Right cardiac atrium (tissue), 5 donors: ENCODE measurements around the gene FAM117A. TPM values are rescaled to one million over a fixed set of nuclear protein-coding genes. Genes with fewer than 3 reads are reported as not detected.

ENCODE experiments used
- ATAC-seq, 2 donors: fragments of 200-7000 bp; cut with Tn5 transposase; one replicate each; pipeline versions ENCODE4 v1.8.0 to v1.9.1; 2020; ENCODE audit warnings: moderate library complexity in 2 of 2, mild to moderate bottlenecking in 1 of 2
- DNase-seq, 3 donors: peaks; one replicate each; pipeline ENCODE4 v3.0.0-alpha.2; 2020
- H3K27ac ChIP-seq: one replicate; pipeline ENCODE4 v1.5.1; 2013; ENCODE audit warnings: mild to moderate bottlenecking, low read length, control low read depth, moderate library complexity
- H3K27me3 ChIP-seq: one replicate; pipeline ENCODE4 v1.6.1; 2013; ENCODE audit not compliant: control insufficient read depth, insufficient read depth
- H3K4me1 ChIP-seq: one replicate; pipeline ENCODE4 v1.6.1; 2013; ENCODE audit warnings: low read length; ENCODE audit not compliant: control insufficient read depth, insufficient read depth
- H3K4me3 ChIP-seq: one replicate; pipeline ENCODE4 v1.5.1; 2013; ENCODE audit warnings: low read length, control low read depth
- H3K9me3 ChIP-seq: one replicate; pipeline ENCODE4 v1.6.1; 2013; ENCODE audit warnings: low read length; ENCODE audit not compliant: control insufficient read depth
- WGBS: extraction: QIAGEN DNeasy Blood & Tissue Kit; methylation state at CpG from one replicate; pipeline ENCODE4 v1.1.7; 2013; 5-methylcytosine and 5-hydroxymethylcytosine counted together
- intact Hi-C, 4 donors: fragments of 100-400 bp; cut with DNase I; formaldehyde crosslinking; loops; one replicate each; pipeline versions ENCODE4 v1.11.0 to v1.14.0; 2022 to 2023
- polyA plus RNA-seq: library from polyadenylated mRNA; stranded (reverse); fragments of 200-250 nt; gene quantifications from one replicate; pipeline ENCODE4 v1.2.3, GENCODE V29; 2013
- total RNA-seq, 4 donors: library from RNA; stranded (reverse); fragmentation: NEBNext Ultra II Directional; extraction: Animal tissue kit (Norgen Biotek cat#: 25700); gene quantifications; one replicate each; pipeline ENCODE4 v1.2.1, GENCODE V29; 2021
- donor health status: healthy with polysubstance abuse.
- donor health status: DM: no; HTN: yes; CAD: no.
- donor health status: DM: no; HTN: no; CAD: no.
- donor health status: DM: no; HTN: yes; CAD: no; lungs with severe emphysema.
- donor health status: DM: yes; HTN: yes; CAD: no.

FAM117A gene
- total and polyA plus RNA-seq, 5 donors, result 9.9 to 22.8 (median 16.9) TPM

DNA sequence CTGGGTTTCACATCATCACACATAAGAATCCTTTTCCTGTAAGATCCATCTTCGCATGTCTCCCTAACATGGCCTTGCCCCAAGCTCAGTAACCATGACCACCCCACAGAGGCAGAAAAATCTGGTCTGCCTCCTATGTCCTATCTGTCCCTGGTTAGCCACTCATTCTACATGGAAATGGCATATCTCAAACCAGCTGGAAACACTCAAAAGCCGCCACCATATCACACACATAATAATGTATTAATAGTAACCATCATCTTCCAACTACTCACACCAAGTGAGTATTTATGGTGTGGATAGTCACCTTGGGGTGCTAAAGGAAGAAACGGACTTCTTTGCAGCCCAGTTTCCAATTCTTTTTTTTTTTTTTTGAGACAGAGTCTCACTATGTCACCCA is 11.4 kb downstream of the FAM117A start:
- 62% methylated on average over 3 of the region's 3 CpGs for WGBS
- H3K9me3 ChIP-seq, result no peaks in the 10 kb centered on the region
- ATAC-seq, result no peak
- no peak overlapping the region for H3K4me3 ChIP-seq
- H3K27ac ChIP-seq, result peak overlapping the region; percentile 56
- intact Hi-C loops, result no loop called here
- no peak for DNase-seq
- H3K27me3 ChIP-seq, result no peaks in the 10 kb centered on the region
- H3K4me1 ChIP-seq, result peaks cover 18% of the 10 kb centered on the region

DNA sequence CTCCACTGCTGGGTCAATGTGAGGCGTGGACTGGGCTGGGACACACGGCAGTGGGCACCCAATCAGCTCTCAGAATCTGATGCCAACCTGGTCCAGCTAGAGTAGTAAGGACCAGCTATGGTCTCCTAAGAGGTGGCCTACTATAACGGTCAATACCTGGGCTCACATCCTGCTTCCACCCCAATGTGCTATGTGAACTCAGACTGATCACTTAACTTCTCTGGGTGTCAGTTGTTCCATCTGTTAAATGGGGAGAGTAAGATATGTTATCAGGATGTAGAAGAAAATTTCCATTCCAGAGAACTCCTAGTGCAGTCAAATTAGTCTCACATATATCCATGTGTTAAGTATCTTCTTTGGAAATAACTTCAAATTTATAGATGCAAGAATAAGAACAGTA is 14.2 kb downstream of the FAM117A start:
- Histone ChIP-seq H3K27ac (no peak overlapping the region), H3K27me3 (no peaks in the 10 kb centered on the region), H3K9me3 (no peaks in the 10 kb centered on the region), H3K4me1 (peaks cover 18% of the 10 kb centered on the region), H3K4me3 (no peak overlapping the region)
- DNase-seq, result no peak
- intact Hi-C loops, result no loop called here
- no peak for ATAC-seq
- 89% methylated on average over 3 of the region's 3 CpGs for WGBS

GRCh38 chr17:49748791-49749190 is 15.1 kb downstream of the FAM117A start:
- ATAC-seq (no peak), DNase-seq (no peak)
- no peak overlapping the region for H3K4me3 ChIP-seq
- intact Hi-C loops, result no loop called here
- 92% methylated on average over 7 of the region's 7 CpGs for WGBS
- no peak overlapping the region for H3K27ac ChIP-seq
- H3K9me3 ChIP-seq, result no peaks in the 10 kb centered on the region
- H3K27me3 ChIP-seq, result no peaks in the 10 kb centered on the region
- peaks cover 14% of the 10 kb centered on the region for H3K4me1 ChIP-seq

DNA sequence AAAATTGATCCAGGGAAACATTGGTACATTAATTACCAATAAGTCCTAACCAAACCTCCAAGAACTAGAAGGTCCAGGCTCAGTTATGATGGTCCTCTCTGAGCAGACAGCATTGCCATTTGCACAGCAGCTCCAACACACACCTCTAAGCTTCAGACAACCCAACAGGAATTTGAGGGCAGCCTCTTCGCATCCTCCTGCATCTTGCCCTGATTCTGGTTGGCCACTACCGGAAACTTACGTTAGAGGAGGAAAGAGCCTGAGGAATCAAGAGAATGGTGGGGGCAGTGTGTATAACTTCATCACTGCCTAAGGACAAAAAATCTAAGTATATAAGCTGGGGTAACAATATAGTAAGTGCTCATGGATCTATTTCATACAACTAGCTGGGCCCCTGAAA is 15.7 kb downstream of the FAM117A start:
- Histone ChIP-seq H3K27me3 (no peaks in the 10 kb centered on the region), H3K4me3 (no peak overlapping the region), H3K4me1 (peaks cover 13% of the 10 kb centered on the region), H3K27ac (no peak overlapping the region), H3K9me3 (no peaks in the 10 kb centered on the region)
- 83% methylated on average over 3 of the region's 3 CpGs for WGBS
- intact Hi-C loops, result no loop called here
- ATAC-seq, result no peak
- no peak for DNase-seq

DNA sequence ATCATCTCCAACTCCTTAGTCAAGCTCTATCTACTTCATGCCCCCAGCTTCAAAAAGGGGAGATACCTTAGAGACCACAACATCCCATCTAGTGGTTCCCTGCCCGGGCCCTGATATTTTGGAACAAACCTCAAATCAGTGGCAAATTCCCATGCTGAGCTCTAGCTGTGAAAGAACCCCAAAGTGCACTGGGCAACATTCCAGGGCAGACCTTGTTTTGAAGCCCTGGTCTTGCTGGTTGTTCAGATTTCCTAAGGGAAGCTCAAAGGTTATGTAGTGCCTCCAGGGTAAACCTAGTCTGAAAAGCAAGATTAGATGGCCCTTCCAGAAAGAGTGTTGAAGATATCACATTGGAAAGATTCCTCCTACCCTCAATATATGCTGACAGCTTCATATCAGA is 16.3 kb downstream of the FAM117A start:
- ATAC-seq, result no peak
- Histone ChIP-seq H3K27me3 (no peaks in the 10 kb centered on the region), H3K4me3 (no peak overlapping the region), H3K27ac (no peak overlapping the region), H3K4me1 (peaks cover 16% of the 10 kb centered on the region), H3K9me3 (no peaks in the 10 kb centered on the region)
- WGBS, result 63% methylated on average over 1 of the region's 1 CpG
- no peak for DNase-seq
- intact Hi-C loops, result no loop called here

GRCh38 chr17:49746791-49747490 is 17.0 kb downstream of the FAM117A start:
- no peak for DNase-seq
- Histone ChIP-seq H3K27ac (no peak overlapping the region), H3K9me3 (no peaks in the 10 kb centered on the region), H3K4me3 (no peak overlapping the region), H3K4me1 (peaks cover 13% of the 10 kb centered on the region), H3K27me3 (no peaks in the 10 kb centered on the region)
- intact Hi-C loops, result no loop called here
- 67% methylated on average over 5 of the region's 5 CpGs for WGBS
- no peak for ATAC-seq

- Histone ChIP-seq H3K4me1 (peaks cover 20% of the 10 kb centered on the region), H3K27me3 (no peaks in the 10 kb centered on the region), H3K9me3 (no peaks in the 10 kb centered on the region), H3K27ac (no peak overlapping the region), H3K4me3 (no peak overlapping the region)
- no peak for ATAC-seq
- intact Hi-C loops, result no loop called here
- 47% methylated on average over 1 of the region's 1 CpG for WGBS
- no peak for DNase-seq
These were observed 18.5 kb downstream of the FAM117A start for GRCh38 chr17:49745175-49746139.

- DNase-seq (no peak), ATAC-seq (peak; percentile 32 to 50)
- Histone ChIP-seq H3K4me1 (peaks cover 27% of the 10 kb centered on the region), H3K9me3 (no peaks in the 10 kb centered on the region), H3K27me3 (no peaks in the 10 kb centered on the region), H3K27ac (no peak overlapping the region), H3K4me3 (no peak overlapping the region)
- WGBS, result 9% methylated on average over 1 of the region's 1 CpG
- intact Hi-C loops, result no loop called here
These were observed 21.7 kb downstream of the FAM117A start for GRCh38 chr17:49742166-49742638.

GRCh38 chr17:49741692-49742076 is 22.2 kb downstream of the FAM117A start:
- no peak for ATAC-seq
- intact Hi-C loops, result no loop called here
- DNase-seq, result no peak
- WGBS, result 49% methylated on average over 3 of the region's 3 CpGs
- no peak overlapping the region for H3K27ac ChIP-seq
- no peaks in the 10 kb centered on the region for H3K9me3 ChIP-seq
- H3K4me1 ChIP-seq, result peaks cover 24% of the 10 kb centered on the region
- no peak overlapping the region for H3K4me3 ChIP-seq
- H3K27me3 ChIP-seq, result no peaks in the 10 kb centered on the region

GRCh38 chr17:49741009-49741691 is 22.8 kb downstream of the FAM117A start:
- DNase-seq, result no peak
- Histone ChIP-seq H3K4me1 (peaks cover 24% of the 10 kb centered on the region), H3K4me3 (no peak overlapping the region), H3K27ac (peak overlapping the region; percentile 79), H3K9me3 (no peaks in the 10 kb centered on the region), H3K27me3 (no peaks in the 10 kb centered on the region)
- whole genome bisulfite sequencing, result 33% methylated on average over 5 of the region's 5 CpGs
- intact Hi-C loops, result no loop called here
- ATAC-seq, result peak; percentile 6 to 16
